ENCODE data around the gene C16orf82.

C16orf82 gene

GRCh38 chr16:27118526-27118925, 51.8 kb downstream of the C16orf82 start:
- FAIRE-seq (no peak), DNase-seq (ENCODE audit: extremely low spot score, insufficient read length, low read depth) (no peak)

All from GM18507 (cell line).